Activated CD8-positive, alpha-beta T cell treated with anti-CD3 and anti-CD28 coated beads, Interleukin-2, amount 10 ng/mL, durations not matched to agents 7 days and 5 days (primary cell): Measurements from ENCODE around the gene HPRT1. TPM values are rescaled to one million over a fixed set of nuclear protein-coding genes. Genes with fewer than 3 reads are reported as not detected.

Experiments
- ATAC-seq: fragments of 150-1000 bp; cut with Tn5 transposase; one replicate; pipeline ENCODE4 v1.10.0; 2021; ENCODE audit warnings: moderate library complexity
- CTCF ChIA-PET: fragments of 350-600 bp; sonication (Branson Sonifier 250); formaldehyde crosslinking; loops from one replicate; lab custom pipeline; 2021; ENCODE audit warnings: antibody characterized with exemption; lab: Charles Lee
- POLR2A ChIA-PET: fragments of 350-600 bp; sonication (Branson Sonifier 250); formaldehyde crosslinking; loops from one replicate; lab custom pipeline; 2021; ENCODE audit warnings: antibody characterized with exemption; lab: Charles Lee
- DNase-seq: peaks from one replicate; pipeline ENCODE4 v3.0.0-alpha.2; 2020
- H3K27ac Mint-ChIP-seq: one replicate; pipeline ENCODE4 v1.8.0; 2021; ENCODE audit warnings: mild to moderate bottlenecking, mixed read lengths
- H3K27me3 Mint-ChIP-seq: one replicate; pipeline ENCODE4 v1.8.0; 2021; ENCODE audit warnings: low read depth, mixed read lengths
- H3K36me3 Mint-ChIP-seq: one replicate; pipeline ENCODE4 v1.8.0; 2021; ENCODE audit warnings: low read depth, mixed read lengths
- H3K4me1 Mint-ChIP-seq: one replicate; pipeline ENCODE4 v1.8.0; 2021; ENCODE audit warnings: low read depth, mixed read lengths
- H3K4me3 Mint-ChIP-seq: one replicate; pipeline ENCODE4 v1.8.0; 2021; ENCODE audit warnings: mild to moderate bottlenecking, mixed read lengths
- H3K9me3 Mint-ChIP-seq: one replicate; pipeline ENCODE4 v1.8.0; 2022; ENCODE audit warnings: mixed read lengths; ENCODE audit not compliant: insufficient read depth
- total RNA-seq, 2 experiments: library from RNA; stranded (reverse); gene quantifications; one replicate each; pipeline ENCODE4 v1.2.3, GENCODE V29; 2021

The HPRT1 gene, protein sequence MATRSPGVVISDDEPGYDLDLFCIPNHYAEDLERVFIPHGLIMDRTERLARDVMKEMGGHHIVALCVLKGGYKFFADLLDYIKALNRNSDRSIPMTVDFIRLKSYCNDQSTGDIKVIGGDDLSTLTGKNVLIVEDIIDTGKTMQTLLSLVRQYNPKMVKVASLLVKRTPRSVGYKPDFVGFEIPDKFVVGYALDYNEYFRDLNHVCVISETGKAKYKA
- total RNA-seq, result 100 to 1,000 TPM in 1 of 2 experiments, 10 to 100 TPM in 1; 96.8 to 103 TPM

DNA sequence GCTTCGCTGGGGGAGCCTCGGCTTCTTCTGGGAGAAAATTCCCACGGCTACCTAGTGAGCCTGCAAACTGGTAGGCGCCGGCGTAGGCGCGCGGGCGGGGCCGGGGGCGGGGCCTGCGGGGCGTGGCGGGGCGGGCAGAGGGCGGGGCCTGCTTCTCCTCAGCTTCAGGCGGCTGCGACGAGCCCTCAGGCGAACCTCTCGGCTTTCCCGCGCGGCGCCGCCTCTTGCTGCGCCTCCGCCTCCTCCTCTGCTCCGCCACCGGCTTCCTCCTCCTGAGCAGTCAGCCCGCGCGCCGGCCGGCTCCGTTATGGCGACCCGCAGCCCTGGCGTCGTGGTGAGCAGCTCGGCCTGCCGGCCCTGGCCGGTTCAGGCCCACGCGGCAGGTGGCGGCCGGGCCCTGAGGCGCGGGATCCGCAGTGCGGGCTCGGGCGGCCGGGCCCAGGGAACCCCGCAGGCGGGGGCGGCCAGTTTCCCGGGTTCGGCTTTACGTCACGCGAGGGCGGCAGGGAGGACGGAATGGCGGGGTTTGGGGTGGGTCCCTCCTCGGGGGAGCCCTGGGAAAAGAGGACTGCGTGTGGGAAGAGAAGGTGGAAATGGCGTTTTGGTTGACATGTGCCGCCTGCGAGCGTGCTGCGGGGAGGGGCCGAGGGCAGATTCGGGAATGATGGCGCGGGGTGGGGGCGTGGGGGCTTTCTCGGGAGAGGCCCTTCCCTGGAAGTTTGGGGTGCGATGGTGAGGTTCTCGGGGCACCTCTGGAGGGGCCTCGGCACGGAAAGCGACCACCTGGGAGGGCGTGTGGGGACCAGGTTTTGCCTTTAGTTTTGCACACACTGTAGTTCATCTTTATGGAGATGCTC lies at the start of gene HPRT1:
Gene HPRT1 (plus strand): TSS at position 161 of the 857 bp plus-strand sequence. CDS start 147 bp downstream, at position 308.
- Mint-ChIP-seq H3K36me3 (peaks cover 9% of the 10 kb centered on the region), H3K9me3 (no peaks in the 10 kb centered on the region), H3K4me1 (peaks cover 34% of the 10 kb centered on the region), H3K27me3 (no peaks in the 10 kb centered on the region), H3K27ac (peak within 1 kb of the TSS; percentile 88), H3K4me3 (peak within 1 kb of the TSS; percentile 89)
- DNase-seq (peak; percentile 84), ATAC-seq (peak; percentile 98)
- ChIA-PET CTCF (interaction anchor here (0.9 kb wide), 1 partner anchor 33 kb away, joined by 3 read pairs; no protein-coding TSS in a partner anchor), POLR2A (interaction anchor here (1.1 kb wide), 1 partner anchor 347 kb away, joined by 3 read pairs; a partner anchor contains a TSS)

GRCh38 chrX:134416087-134416486 lies 43.9 kb upstream of the HPRT1 start:
- no peak for ATAC-seq
- no peaks in the 10 kb centered on the region for H3K9me3 Mint-ChIP-seq
- ChIA-PET CTCF (no interaction called here), POLR2A (no interaction called here)
- H3K27ac Mint-ChIP-seq, result no peak overlapping the region
- no peak overlapping the region for H3K4me3 Mint-ChIP-seq
- H3K4me1 Mint-ChIP-seq, result no peaks in the 10 kb centered on the region
- DNase-seq, result no peak
- H3K36me3 Mint-ChIP-seq, result peaks cover 23% of the 10 kb centered on the region
- no peaks in the 10 kb centered on the region for H3K27me3 Mint-ChIP-seq

- no peak overlapping the region for H3K4me3 Mint-ChIP-seq
- H3K9me3 Mint-ChIP-seq, result no peaks in the 10 kb centered on the region
- ATAC-seq, result no peak
- H3K4me1 Mint-ChIP-seq, result no peaks in the 10 kb centered on the region
- ChIA-PET CTCF (no interaction called here), POLR2A (no interaction called here)
- H3K36me3 Mint-ChIP-seq, result peaks cover 22% of the 10 kb centered on the region
- DNase-seq, result no peak
- no peaks in the 10 kb centered on the region for H3K27me3 Mint-ChIP-seq
- H3K27ac Mint-ChIP-seq, result no peak overlapping the region
Observed at GRCh38 chrX:134418317-134419113, 41.5 kb upstream of the HPRT1 start.

GRCh38 chrX:134419784-134420183 lies 40.2 kb upstream of the HPRT1 start:
- peaks cover 26% of the 10 kb centered on the region for H3K36me3 Mint-ChIP-seq
- ChIA-PET POLR2A (no interaction called here), CTCF (no interaction called here)
- H3K4me1 Mint-ChIP-seq, result no peaks in the 10 kb centered on the region
- no peaks in the 10 kb centered on the region for H3K27me3 Mint-ChIP-seq
- no peak for ATAC-seq
- H3K27ac Mint-ChIP-seq, result no peak overlapping the region
- no peak overlapping the region for H3K4me3 Mint-ChIP-seq
- DNase-seq, result no peak
- no peaks in the 10 kb centered on the region for H3K9me3 Mint-ChIP-seq

DNA sequence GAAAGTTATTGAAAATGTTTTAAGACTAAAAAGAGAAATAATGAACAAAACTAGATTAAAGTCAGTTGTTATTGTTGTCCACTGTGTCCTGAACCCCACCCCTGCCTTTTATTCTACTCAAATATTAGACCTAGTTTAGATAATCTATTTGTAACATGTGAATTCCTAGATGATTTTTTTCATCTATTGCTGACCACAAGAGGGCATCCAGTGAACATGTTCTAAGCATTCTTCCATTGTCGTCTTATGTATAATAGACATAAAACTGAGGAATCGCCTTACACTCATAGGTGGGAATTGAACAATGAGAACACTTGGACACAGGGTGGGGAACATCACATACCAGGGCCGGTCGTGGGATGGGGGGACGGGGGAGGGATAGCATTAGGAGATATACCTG lies 36.4 kb upstream of the HPRT1 start:
- Mint-ChIP-seq H3K27me3 (no peaks in the 10 kb centered on the region), H3K4me3 (no peak overlapping the region), H3K4me1 (no peaks in the 10 kb centered on the region), H3K9me3 (no peaks in the 10 kb centered on the region), H3K27ac (no peak overlapping the region), H3K36me3 (peaks cover 18% of the 10 kb centered on the region)
- CTCF ChIA-PET, result no interaction called here
- POLR2A ChIA-PET, result no interaction called here
- DNase-seq, result no peak
- ATAC-seq, result no peak

- no peaks in the 10 kb centered on the region for H3K9me3 Mint-ChIP-seq
- no peak overlapping the region for H3K4me3 Mint-ChIP-seq
- ChIA-PET CTCF (no interaction called here), POLR2A (no interaction called here)
- DNase-seq, result no peak
- ATAC-seq, result no peak
- no peaks in the 10 kb centered on the region for H3K4me1 Mint-ChIP-seq
- H3K36me3 Mint-ChIP-seq, result peaks cover 27% of the 10 kb centered on the region
- H3K27me3 Mint-ChIP-seq, result no peaks in the 10 kb centered on the region
- no peak overlapping the region for H3K27ac Mint-ChIP-seq
Observed at GRCh38 chrX:134426281-134426680, 33.7 kb upstream of the HPRT1 start.

DNA sequence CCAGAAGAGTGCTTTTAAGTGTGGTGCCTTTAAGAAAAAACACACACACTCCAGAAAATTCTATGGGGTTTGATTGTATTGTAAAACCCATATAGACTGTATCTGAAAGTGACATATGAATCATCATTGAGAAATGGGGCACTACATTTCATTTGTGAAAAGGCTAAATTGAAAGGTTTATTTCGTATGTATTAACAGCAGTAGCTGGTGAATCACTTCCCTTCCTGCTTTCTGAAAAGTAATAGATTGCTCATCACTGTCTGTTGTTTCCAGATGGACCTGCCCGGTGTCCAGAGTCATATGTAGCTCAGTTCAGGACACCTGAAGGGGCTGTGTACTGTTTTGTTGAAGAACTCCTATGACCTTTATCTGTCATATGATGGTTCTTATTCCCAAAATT lies 28.1 kb upstream of the HPRT1 start:
- no peaks in the 10 kb centered on the region for H3K4me1 Mint-ChIP-seq
- no peaks in the 10 kb centered on the region for H3K9me3 Mint-ChIP-seq

GRCh38 chrX:134435894-134436293 lies 24.1 kb upstream of the HPRT1 start:
- Mint-ChIP-seq H3K27me3 (no peaks in the 10 kb centered on the region), H3K27ac (no peak overlapping the region), H3K4me1 (no peaks in the 10 kb centered on the region), H3K9me3 (no peaks in the 10 kb centered on the region), H3K36me3 (peaks cover 28% of the 10 kb centered on the region), H3K4me3 (no peak overlapping the region)
- DNase-seq, result no peak
- ChIA-PET POLR2A (no interaction called here), CTCF (no interaction called here)
- ATAC-seq, result no peak

More for the DNA sequence above, 28.1 kb upstream of the HPRT1 start:
- ChIA-PET POLR2A (no interaction called here), CTCF (no interaction called here)
- DNase-seq (no peak), ATAC-seq (no peak)
- H3K36me3 Mint-ChIP-seq, result peaks cover 36% of the 10 kb centered on the region
- H3K27me3 Mint-ChIP-seq, result no peaks in the 10 kb centered on the region
- H3K4me3 Mint-ChIP-seq, result no peak overlapping the region
- no peak overlapping the region for H3K27ac Mint-ChIP-seq

DNA sequence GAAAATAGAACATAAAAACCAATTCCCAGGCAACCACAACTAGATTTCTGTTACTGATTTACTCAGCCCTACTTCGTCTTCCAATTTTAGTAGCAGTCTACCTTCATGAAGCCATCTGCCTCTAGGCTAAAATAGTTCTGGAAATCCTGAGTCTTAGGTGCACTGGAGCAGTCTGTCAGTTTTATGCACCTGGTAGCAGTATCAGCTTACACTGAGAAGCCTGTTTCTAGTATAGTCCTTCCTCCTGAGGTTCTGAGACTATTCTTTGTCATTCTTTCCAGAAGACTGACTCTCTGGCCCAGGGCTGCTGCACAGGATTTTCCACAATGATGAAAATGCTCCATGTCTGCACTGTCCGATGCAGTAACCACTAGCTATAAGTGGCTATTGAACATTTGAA lies 16.9 kb upstream of the HPRT1 start:
- Mint-ChIP-seq H3K36me3 (peaks cover 3% of the 10 kb centered on the region), H3K27me3 (no peaks in the 10 kb centered on the region), H3K4me3 (no peak overlapping the region), H3K4me1 (no peaks in the 10 kb centered on the region), H3K27ac (no peak overlapping the region), H3K9me3 (no peaks in the 10 kb centered on the region)
- ChIA-PET CTCF (no interaction called here), POLR2A (no interaction called here)
- DNase-seq (no peak), ATAC-seq (no peak)

- Mint-ChIP-seq H3K36me3 (peaks cover 2% of the 10 kb centered on the region), H3K27me3 (no peaks in the 10 kb centered on the region), H3K9me3 (no peaks in the 10 kb centered on the region), H3K4me3 (no peak overlapping the region), H3K27ac (no peak overlapping the region), H3K4me1 (no peaks in the 10 kb centered on the region)
- CTCF ChIA-PET, result no interaction called here
- POLR2A ChIA-PET, result no interaction called here
- no peak for DNase-seq
- no peak for ATAC-seq
Observed at GRCh38 chrX:134443461-134443860, 16.5 kb upstream of the HPRT1 start.

DNA sequence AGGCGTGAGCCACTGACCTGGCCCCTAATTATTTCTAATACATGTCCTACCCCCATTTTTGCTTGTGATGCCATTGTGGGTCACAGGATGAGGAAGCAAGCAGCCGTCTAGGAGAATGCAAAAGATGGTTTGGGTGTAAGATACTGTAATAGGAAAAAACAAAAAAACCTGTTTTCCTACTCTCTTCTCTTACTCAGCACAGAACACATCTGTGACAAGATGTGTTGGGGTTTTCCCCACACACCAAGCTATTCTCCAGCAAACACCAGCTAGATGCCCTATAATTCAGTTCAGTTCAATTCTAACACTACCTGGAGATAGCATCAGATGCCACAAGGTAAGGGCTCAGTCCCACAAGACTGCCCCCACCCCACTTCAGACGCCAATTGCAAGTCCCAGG lies 15.3 kb upstream of the HPRT1 start:
- ChIA-PET CTCF (no interaction called here), POLR2A (no interaction called here)
- Mint-ChIP-seq H3K4me1 (no peaks in the 10 kb centered on the region), H3K36me3 (no peaks in the 10 kb centered on the region), H3K27me3 (no peaks in the 10 kb centered on the region), H3K4me3 (no peak overlapping the region), H3K9me3 (no peaks in the 10 kb centered on the region), H3K27ac (no peak overlapping the region)
- no peak for ATAC-seq
- DNase-seq, result no peak

DNA sequence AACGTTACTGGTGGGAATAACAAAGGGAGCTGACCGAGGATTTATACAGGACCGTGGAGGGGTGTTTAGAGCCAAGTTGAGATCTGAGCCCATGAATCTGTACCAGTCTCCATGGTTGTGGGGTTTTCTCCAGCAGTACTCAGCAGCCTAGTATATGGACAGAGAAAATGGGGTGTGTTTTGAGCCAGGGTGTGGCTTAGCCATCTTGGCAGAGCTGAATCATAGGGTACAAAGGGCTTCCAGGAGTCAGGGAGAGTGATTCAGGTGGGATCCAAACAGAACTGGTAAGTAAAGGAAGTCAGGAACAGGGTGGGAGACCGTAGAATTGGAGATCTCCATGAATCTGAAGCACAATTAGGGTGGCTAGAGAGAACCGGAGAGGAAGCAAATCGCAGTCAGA lies 7.4 kb upstream of the HPRT1 start:
- no peaks in the 10 kb centered on the region for H3K27me3 Mint-ChIP-seq
- H3K36me3 Mint-ChIP-seq, result peaks cover 2% of the 10 kb centered on the region
- ATAC-seq (no peak), DNase-seq (no peak)
- ChIA-PET CTCF (no interaction called here), POLR2A (no interaction called here)
- H3K4me1 Mint-ChIP-seq, result peaks cover 3% of the 10 kb centered on the region
- no peak overlapping the region for H3K4me3 Mint-ChIP-seq
- no peaks in the 10 kb centered on the region for H3K9me3 Mint-ChIP-seq
- no peak overlapping the region for H3K27ac Mint-ChIP-seq
